HCT116 (cell line): ENCODE data around the gene CDK7. TPM values are rescaled to one million over a fixed set of nuclear protein-coding genes. Genes with fewer than 3 reads are reported as not detected.

Experiments used
- ATAC-seq: fragments of 200-7000 bp; cut with Tn5 transposase; 2 replicates; pipeline ENCODE4 v1.9.1; 2020; ENCODE audit warnings: mild to moderate bottlenecking, moderate library complexity
- BruUV-seq: library from RNA; stranded (reverse); fragments of 400-500 nt; replicated peaks from 2 replicates; lab custom pipeline; 2021; lab: Mats Ljungman, UMichigan
- CTCF ChIA-PET: fragments of 300-600 bp; sonication (Branson Sonifier 250); formaldehyde crosslinking; loops from one replicate; lab custom pipeline; 2021; ENCODE audit warnings: antibody characterized with exemption; lab: Charles Lee
- POLR2A ChIA-PET: fragments of 300-600, 350-600 bp; sonication (Branson Sonifier 250); formaldehyde crosslinking; loops from one replicate; lab custom pipeline; 2021; ENCODE audit warnings: antibody characterized with exemption; lab: Charles Lee
- RAD21 ChIA-PET, 2 experiments: fragments of 300-600 bp; sonication (Branson Sonifier 250); formaldehyde crosslinking; loops; one replicate each; lab custom pipeline; 2023; ENCODE audit warnings: low total read pairs in 2 of 2; ENCODE audit not compliant: uncharacterized antibody in 2 of 2, unreplicated experiment in 2 of 2, low non-redundant PET in 1 of 2; lab: Charles Lee
- DNase-seq: peaks from one replicate; pipeline ENCODE4 v3.0.0-alpha.2; 2010; ENCODE audit warnings: low read depth, low spot score
- H2AFZ ChIP-seq: fragments of 200-600 bp; shearing (Covaris generic), sonication (generic); 2 replicates; pipeline ENCODE4 v1.6.1; 2017; ENCODE audit warnings: low read depth, mixed run types, mixed read lengths, antibody characterized with exemption, low read length; ENCODE audit not compliant: poor library complexity, severe bottlenecking
- H3K27ac ChIP-seq: 2 replicates; pipeline ENCODE4 v1.5.1; 2012; ENCODE audit warnings: low read depth, low read length
- H3K27me3 ChIP-seq: fragments of 200-600 bp; sonication (generic); 2 replicates; pipeline ENCODE4 v1.6.1; 2016; ENCODE audit warnings: mixed run types, low read length, mixed read lengths; ENCODE audit not compliant: insufficient read depth
- H3K36me3 ChIP-seq, 2 experiments: fragments of 200-500 bp in 1 of 2; fragments of 200-600 bp in 1 of 2; sonication (Bioruptor generic) in 1 of 2; sonication (generic) in 1 of 2; 2 replicates each; pipeline versions ENCODE4 v1.5.1 to v1.6.1; 2014 to 2016; ENCODE audit warnings: low read length in 2 of 2, inconsistent platforms in 1 of 2, mixed read lengths in 1 of 2, mixed run types in 1 of 2; ENCODE audit not compliant: insufficient read depth in 2 of 2, control insufficient read depth in 1 of 2
- H3K4me1 ChIP-seq, 2 experiments: fragments of 200-600 bp in 1 of 2; sonication (generic) in 1 of 2; 2 replicates each; pipeline versions ENCODE4 v1.5.1 to v1.6.1; 2012 to 2017; ENCODE audit warnings: low read length in 2 of 2, inconsistent platforms in 1 of 2, mild to moderate bottlenecking in 1 of 2, mixed read lengths in 1 of 2, mixed run types in 1 of 2, moderate library complexity in 1 of 2; ENCODE audit not compliant: insufficient read depth in 2 of 2, control insufficient read depth in 1 of 2
- H3K4me2 ChIP-seq: fragments of 200-600 bp; sonication (generic); 2 replicates; pipeline ENCODE4 v1.6.1; 2017; ENCODE audit warnings: mixed run types, low read length, mixed read lengths
- H3K4me3 ChIP-seq, 2 experiments: fragments of 200-600 bp in 1 of 2; sonication (generic) in 1 of 2; replicated peaks in 1 of 2; 2 replicates each; pipeline ENCODE4 v1.5.1; 2011 to 2016; ENCODE audit warnings: low read length in 2 of 2, control low read depth in 1 of 2, low read depth in 1 of 2, mild to moderate bottlenecking in 1 of 2, mixed read lengths in 1 of 2, mixed run types in 1 of 2
- H3K79me2 ChIP-seq: fragments of 200-600 bp; sonication (generic); 2 replicates; pipeline ENCODE4 v1.6.1; 2017; ENCODE audit warnings: mild to moderate bottlenecking, mixed run types, low read length, moderate library complexity, mixed read lengths; ENCODE audit not compliant: insufficient read depth
- H3K9ac ChIP-seq: fragments of 200-600 bp; sonication (generic); 2 replicates; pipeline ENCODE4 v1.6.1; 2016; ENCODE audit warnings: low read length, mixed read lengths
- H3K9me2 ChIP-seq: fragments of 200-600 bp; sonication (generic), shearing (Covaris generic); 2 replicates; pipeline ENCODE4 v1.6.1; 2017; ENCODE audit warnings: mixed run types, mild to moderate bottlenecking, moderate library complexity; ENCODE audit not compliant: insufficient read depth
- H3K9me3 ChIP-seq, 2 experiments: fragments of 200-500 bp in 1 of 2; fragments of 200-600 bp in 1 of 2; sonication (Bioruptor generic) in 1 of 2; sonication (generic) in 1 of 2; 2 replicates each; pipeline ENCODE4 v1.6.1; 2014 to 2017; ENCODE audit warnings: low read length in 2 of 2, mixed read lengths in 2 of 2, inconsistent platforms in 1 of 2, low read depth in 1 of 2, mild to moderate bottlenecking in 1 of 2, mixed run types in 1 of 2, moderate library complexity in 1 of 2; ENCODE audit not compliant: control insufficient read depth in 1 of 2, insufficient read depth in 1 of 2
- H4K20me1 ChIP-seq: fragments of 200-600 bp; sonication (generic), shearing (Covaris generic); 2 replicates; pipeline ENCODE4 v1.6.1; 2017; ENCODE audit warnings: mixed run types, mild to moderate bottlenecking, moderate library complexity; ENCODE audit not compliant: insufficient read depth
- CTCF ChIP-seq, 3 experiments: fragments of 200-600 bp in 1 of 3; sonication (generic) in 1 of 3; IDR thresholded peaks in 2 of 3; conservative IDR thresholded peaks in 1 of 3; 2 replicates each; pipeline ENCODE4 v1.5.1; 2012 to 2017; ENCODE audit warnings: low read depth in 2 of 3, low read length in 2 of 3, antibody characterized with exemption in 1 of 3, borderline replicate concordance in 1 of 3, control low read depth in 1 of 3, mild to moderate bottlenecking in 1 of 3, mixed read lengths in 1 of 3, mixed run types in 1 of 3, moderate library complexity in 1 of 3; ENCODE audit not compliant: insufficient read depth in 1 of 3
- POLR2AphosphoS5 ChIP-seq: IDR thresholded peaks from 2 replicates; pipeline ENCODE4 v1.6.1; 2011; ENCODE audit warnings: mild to moderate bottlenecking, low read depth, low read length, moderate library complexity
- YY1 ChIP-seq: IDR thresholded peaks from 2 replicates; pipeline ENCODE4 v1.6.1; 2011; ENCODE audit warnings: low read length, low read depth, moderate library complexity, mild to moderate bottlenecking; ENCODE audit not compliant: insufficient replicate concordance; ENCODE audit errors: extremely low read depth
- intact Hi-C: fragments of 100-400 bp; cut with micrococcal nuclease; formaldehyde crosslinking; loops from 2 replicates; pipeline ENCODE4 v1.10.0; 2022
- total RNA-seq: library from RNA; stranded (reverse); gene quantifications from one replicate; pipeline ENCODE4 v1.2.1, GENCODE V29; 2021; ENCODE audit not compliant: unreplicated experiment
- TF ChIP-seq, protein P1 (sequence below): IDR thresholded peaks from 2 replicates; pipeline ENCODE4 v1.6.1; 2011; ENCODE audit warnings: mild to moderate bottlenecking, low read length, moderate library complexity; ENCODE audit not compliant: insufficient replicate concordance; ENCODE audit errors: extremely low read depth

Gene CDK7
- total RNA-seq, 1 experiment from 2014 or later = 67.0 TPM

GRCh38 chr5:69308046-69308553 lies 73.4 kb downstream of the CDK7 start:
- Histone ChIP-seq H2AFZ (no peak overlapping the region), H3K4me2 (no peak overlapping the region), H4K20me1 (no peaks in the 10 kb centered on the region), H3K36me3 (peaks cover 4 to 11% of the 10 kb centered on the region in 2 experiments; a peak in 3 of 4 replicates), H3K9me3 (no peaks in the 10 kb centered on the region), H3K4me1 (no peaks in the 10 kb centered on the region), H3K9ac (no peak overlapping the region), H3K9me2 (no peaks in the 10 kb centered on the region), H3K4me3 (no peak overlapping the region), H3K27ac (no peak overlapping the region), H3K27me3 (no peaks in the 10 kb centered on the region), H3K79me2 (no peaks in the 10 kb centered on the region)
- ChIA-PET RAD21 (no interaction called here), CTCF (no interaction called here), POLR2A (no interaction called here)
- ATAC-seq (no peak), DNase-seq (no peak)
- BruUV-seq = no TSS peak
- TF ChIP-seq POLR2AphosphoS5 = no peak
- no peak for TF ChIP-seq YY1
- no peak for TF ChIP-seq CTCF (IDR thresholded peaks at IDR 0.05 in 2 of 3, conservative IDR thresholded peaks at IDR 0.05 in 1 of 3; ENCODE audit: borderline replicate concordance in 1 of 3, insufficient read depth in 1 of 3, low read depth in 2 of 3, low read length in 2 of 3)
- TF ChIP-seq, protein P1, sequence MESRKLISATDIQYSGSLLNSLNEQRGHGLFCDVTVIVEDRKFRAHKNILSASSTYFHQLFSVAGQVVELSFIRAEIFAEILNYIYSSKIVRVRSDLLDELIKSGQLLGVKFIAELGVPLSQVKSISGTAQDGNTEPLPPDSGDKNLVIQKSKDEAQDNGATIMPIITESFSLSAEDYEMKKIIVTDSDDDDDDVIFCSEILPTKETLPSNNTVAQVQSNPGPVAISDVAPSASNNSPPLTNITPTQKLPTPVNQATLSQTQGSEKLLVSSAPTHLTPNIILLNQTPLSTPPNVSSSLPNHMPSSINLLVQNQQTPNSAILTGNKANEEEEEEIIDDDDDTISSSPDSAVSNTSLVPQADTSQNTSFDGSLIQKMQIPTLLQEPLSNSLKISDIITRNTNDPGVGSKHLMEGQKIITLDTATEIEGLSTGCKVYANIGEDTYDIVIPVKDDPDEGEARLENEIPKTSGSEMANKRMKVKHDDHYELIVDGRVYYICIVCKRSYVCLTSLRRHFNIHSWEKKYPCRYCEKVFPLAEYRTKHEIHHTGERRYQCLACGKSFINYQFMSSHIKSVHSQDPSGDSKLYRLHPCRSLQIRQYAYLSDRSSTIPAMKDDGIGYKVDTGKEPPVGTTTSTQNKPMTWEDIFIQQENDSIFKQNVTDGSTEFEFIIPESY = no peak
- intact Hi-C loops = no loop called here
